GM12878 (cell line): ENCODE data around the gene OR13J1. TPM values are rescaled to one million over a fixed set of nuclear protein-coding genes. Genes with fewer than 3 reads are reported as not detected.
A peak's percentile ranks its signal among the peaks of the same experiment; 100 is the strongest.

Source experiments
- ASH2L ChIP-seq: fragments of 300-600, 200-600 bp; sonication (generic); IDR thresholded peaks from 2 replicates; pipeline ENCODE4 v1.6.1; 2017; ENCODE audit warnings: low read depth, mild to moderate bottlenecking, borderline replicate concordance
- BACH1 ChIP-seq: fragments of 450-650 bp; IDR thresholded peaks from 2 replicates; pipeline ENCODE4 v1.6.1; 2017; ENCODE audit warnings: mild to moderate bottlenecking, borderline replicate concordance
- BCLAF1 ChIP-seq: fragments of 450-650 bp; IDR thresholded peaks from 2 replicates; pipeline ENCODE4 v1.6.1; 2017; ENCODE audit warnings: antibody characterized with exemption, mild to moderate bottlenecking, moderate library complexity
- BHLHE40 ChIP-seq, 2 experiments: fragments of 450-650 bp in 1 of 2; IDR thresholded peaks; 2 replicates each; pipeline ENCODE4 v1.6.1; 2011 to 2017; ENCODE audit warnings: low read depth in 2 of 2, borderline replicate concordance in 1 of 2, improper control_type of control experiment in 1 of 2, low read length in 1 of 2, mild to moderate bottlenecking in 1 of 2
- BRCA1 ChIP-seq: IDR thresholded peaks from 2 replicates; pipeline ENCODE4 v1.6.1; 2011; ENCODE audit warnings: low read depth, low read length, improper control_type of control experiment
- CHD1 ChIP-seq: IDR thresholded peaks from 2 replicates; pipeline ENCODE4 v1.6.1; 2012; ENCODE audit warnings: low read depth, low read length, improper control_type of control experiment
- CREB1 ChIP-seq: IDR thresholded peaks from 2 replicates; pipeline ENCODE4 v1.6.1; 2012; ENCODE audit warnings: low read depth, mild to moderate bottlenecking, inconsistent platforms
- DPF2 ChIP-seq: fragments of 450-650 bp; IDR thresholded peaks from 2 replicates; pipeline ENCODE4 v1.6.1; 2017; ENCODE audit warnings: mild to moderate bottlenecking
- EP300 ChIP-seq, 2 experiments: fragments of 150-350 bp in 1 of 2; IDR thresholded peaks; 2 replicates each; pipeline ENCODE4 v1.6.1; 2011 to 2012; ENCODE audit warnings: low read depth in 2 of 2, low read length in 2 of 2, borderline replicate concordance in 1 of 2, improper control_type of control experiment in 1 of 2, inconsistent platforms in 1 of 2; ENCODE audit not compliant: control insufficient read depth in 1 of 2
- GABPA ChIP-seq: IDR thresholded peaks from 2 replicates; pipeline ENCODE4 v1.6.1; 2014; ENCODE audit warnings: antibody characterized with exemption, low read depth, mild to moderate bottlenecking, inconsistent platforms
- HCFC1 ChIP-seq: fragments of 150-350 bp; IDR thresholded peaks from 2 replicates; pipeline ENCODE4 v1.6.1; 2014; ENCODE audit warnings: low read length
- KAT2A ChIP-seq: conservative IDR thresholded peaks from 2 replicates; pipeline ENCODE4 v1.6.1; 2011; ENCODE audit warnings: low read depth, low read length; ENCODE audit not compliant: control insufficient read depth
- MEF2B ChIP-seq: fragments of 450-650 bp; IDR thresholded peaks from 2 replicates; pipeline ENCODE4 v1.6.1; 2018; ENCODE audit warnings: mild to moderate bottlenecking, moderate library complexity; ENCODE audit not compliant: partially characterized antibody, poor library complexity, severe bottlenecking
- MYC ChIP-seq: IDR thresholded peaks from 2 replicates; pipeline ENCODE4 v1.6.1; 2011; ENCODE audit warnings: mild to moderate bottlenecking, low read length, moderate library complexity, inconsistent platforms; ENCODE audit not compliant: insufficient read depth, insufficient replicate concordance, insufficient read length, severe bottlenecking
- NFYA ChIP-seq: IDR thresholded peaks from 2 replicates; pipeline ENCODE4 v1.6.1; 2011; ENCODE audit warnings: low read depth, mild to moderate bottlenecking, low read length, improper control_type of control experiment, borderline replicate concordance
- NFYB ChIP-seq: IDR thresholded peaks from 2 replicates; pipeline ENCODE4 v1.6.1; 2011; ENCODE audit warnings: low read depth, mild to moderate bottlenecking, low read length, improper control_type of control experiment, moderate library complexity; ENCODE audit not compliant: insufficient read depth
- NR2C2 ChIP-seq: IDR thresholded peaks from 2 replicates; pipeline ENCODE4 v1.6.1; 2011; ENCODE audit warnings: borderline replicate concordance, low read depth; ENCODE audit not compliant: control insufficient read depth, insufficient read length
- NR2F1 ChIP-seq: fragments of 450-650 bp; conservative IDR thresholded peaks from 2 replicates; pipeline ENCODE4 v1.6.1; 2017; ENCODE audit warnings: mild to moderate bottlenecking
- PAX5 ChIP-seq: IDR thresholded peaks from 2 replicates; pipeline ENCODE4 v1.6.1; 2011; ENCODE audit warnings: low read depth, low read length, borderline replicate concordance
- RUNX3 ChIP-seq: IDR thresholded peaks from 2 replicates; pipeline ENCODE4 v1.6.1; 2012; ENCODE audit warnings: low read length, inconsistent platforms
- SP1 ChIP-seq: IDR thresholded peaks from one replicate; pipeline ENCODE4 v1.6.1; 2011; ENCODE audit warnings: low read depth, low read length
- SRF ChIP-seq, 2 experiments: IDR thresholded peaks; 2 replicates each; pipeline ENCODE4 v1.6.1; 2011; ENCODE audit warnings: low read depth in 2 of 2, low read length in 2 of 2, mild to moderate bottlenecking in 1 of 2, moderate library complexity in 1 of 2
- TCF12 ChIP-seq: IDR thresholded peaks from 2 replicates; pipeline ENCODE4 v1.6.1; 2011; ENCODE audit warnings: low read depth, mild to moderate bottlenecking, low read length
- USF1 ChIP-seq: IDR thresholded peaks from 2 replicates; pipeline ENCODE4 v1.6.1; 2011; ENCODE audit warnings: borderline replicate concordance, low read depth, mild to moderate bottlenecking, moderate library complexity, mixed read lengths, low read length; ENCODE audit not compliant: insufficient read depth; ENCODE audit errors: extremely low read length
- ZNF217 ChIP-seq: fragments of 450-650 bp; IDR thresholded peaks from 2 replicates; pipeline ENCODE4 v1.6.1; 2017; ENCODE audit warnings: antibody characterized with exemption, mild to moderate bottlenecking
- ZSCAN29 ChIP-seq: fragments of 450-650 bp; IDR thresholded peaks from 2 replicates; pipeline ENCODE4 v1.6.1; 2017; ENCODE audit warnings: mild to moderate bottlenecking, moderate library complexity
- polyA plus RNA-seq, 11 experiments: library from polyadenylated mRNA; depleted of rRNA in 4 of 11; unstranded in 6 of 11; stranded (reverse) in 5 of 11; fragments of >200 nt; fragmentation: Nextera tagmentation in 4 of 11; fragmentation: Illumina TruSeq in 1 of 11; extraction: Ambion mirVana in 4 of 11; extraction: Trizol in 1 of 11; gene quantifications; 1 replicate in 1 of 11; 2 replicates in 10 of 11; pipeline versions ENCODE4 v1.2.1 to v1.2.3, GENCODE V29; 2011 to 2016; ENCODE audit warnings: inconsistent platforms in 2 of 11, missing spikeins in 2 of 11, low read depth in 1 of 11
- total RNA-seq, 4 experiments: library from RNA; depleted of rRNA in 3 of 4; stranded (reverse); fragments of >200 nt in 3 of 4; fragmentation: Illumina TruSeq in 1 of 4; extraction: Trizol in 1 of 4; gene quantifications; 2 replicates each; pipeline versions ENCODE4 v1.2.1 to v1.2.3, GENCODE V29; 2013 to 2021

OR13J1 gene
- total and polyA plus RNA-seq, 10 of the 15 experiments (the other 5 are each of a cell fraction or from before 2014, with no cell fraction given): not detected

GRCh38 chr9:35847792-35848572, 22.2 kb downstream of the OR13J1 start (continued):
- no peak for TF ChIP-seq SRF (IDR thresholded peaks at IDR 0.05; ENCODE audit: low read depth in 2 of 2, low read length in 2 of 2)
- no peak for TF ChIP-seq MYC
- peak; percentile 80 for TF ChIP-seq RUNX3
- no peak for TF ChIP-seq BCLAF1
- TF ChIP-seq BACH1: no peak
- TF ChIP-seq SP1: peak; percentile 45
- TF ChIP-seq KAT2A: no peak
- TF ChIP-seq DPF2: no peak
- peak; percentile 95 for TF ChIP-seq NFYB
- TF ChIP-seq PAX5: peak; percentile 61; the same call in 1 of the 2 replicates
- no peak for TF ChIP-seq ZSCAN29
- TF ChIP-seq NFYA: no peak
- peak; percentile 57 for TF ChIP-seq CREB1
- TF ChIP-seq EP300 (IDR thresholded peaks at IDR 0.05; ENCODE audit: borderline replicate concordance in 1 of 2, control insufficient read depth in 1 of 2, low read depth in 2 of 2, low read length in 2 of 2): 0 out of 4 replicates have a peak, but pooled peaks of 1 of the 2 experiments have one; percentile 15
- TF ChIP-seq CHD1: no peak
- peak; percentile 74 for TF ChIP-seq MEF2B
- TF ChIP-seq ASH2L: no peak
- TF ChIP-seq ZNF217: no peak
- TF ChIP-seq BRCA1: no peak
- TF ChIP-seq GABPA: no peak
- no peak for TF ChIP-seq NR2F1
- no peak for TF ChIP-seq USF1
- no peak; the same call in 1 of the 2 replicates for TF ChIP-seq HCFC1
- TF ChIP-seq TCF12: peak; percentile 94
- peak in 1 of 2 experiments; percentile 16; a peak in 1 of 4 replicates for TF ChIP-seq BHLHE40 (IDR thresholded peaks at IDR 0.05; ENCODE audit: borderline replicate concordance in 1 of 2, low read depth in 2 of 2, low read length in 1 of 2)
- TF ChIP-seq NR2C2: no peak
